ENCODE results near the gene UBXN11. TPM values are rescaled to one million over a fixed set of nuclear protein-coding genes. Genes with fewer than 3 reads are reported as not detected.

Gene UBXN11
- total RNA-seq, 4 donors from 2014 or later = 3.7 to 12.1 (median 10.5) TPM

DNA sequence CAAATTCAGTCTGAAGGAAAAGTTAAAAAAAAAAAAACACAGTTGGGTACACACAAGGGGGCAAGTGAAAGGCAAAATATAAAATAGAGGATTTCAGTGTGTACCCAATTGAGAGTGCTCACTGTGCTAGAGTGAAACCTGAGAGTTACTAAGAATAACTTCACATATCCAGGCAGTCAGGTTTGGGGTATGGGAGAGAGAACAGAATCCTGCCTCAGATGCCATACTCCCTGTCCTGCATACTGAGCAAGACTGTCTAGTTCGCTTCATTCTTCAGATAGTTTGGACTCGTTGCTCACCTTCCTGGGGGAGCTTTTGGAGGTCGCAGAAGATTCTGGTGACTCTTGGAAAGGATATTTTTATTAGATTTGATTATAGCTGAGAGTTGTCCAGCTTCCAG, 52.0 kb downstream of the UBXN11 start:
- WGBS, 2 donors (ENCODE audit: low coverage in 1 of 2) = 62 to 80% methylated on average over 2 to 3 of the region's 3 CpGs
- peaks cover 0 to 58% of the 10 kb centered on the region in 2 donors for H3K36me3 ChIP-seq
- H3K4me1 ChIP-seq = no peaks in the 10 kb centered on the region
- H3K9me3 ChIP-seq = no peaks in the 10 kb centered on the region
- ATAC-seq = no peak
- no peak for TF ChIP-seq EP300 (IDR thresholded peaks at IDR 0.05)
- TF ChIP-seq POLR2A (IDR thresholded peaks at IDR 0.05) = no peak
- no peak for TF ChIP-seq POLR2AphosphoS5 (IDR thresholded peaks at IDR 0.05)
- TF ChIP-seq, protein P1, sequence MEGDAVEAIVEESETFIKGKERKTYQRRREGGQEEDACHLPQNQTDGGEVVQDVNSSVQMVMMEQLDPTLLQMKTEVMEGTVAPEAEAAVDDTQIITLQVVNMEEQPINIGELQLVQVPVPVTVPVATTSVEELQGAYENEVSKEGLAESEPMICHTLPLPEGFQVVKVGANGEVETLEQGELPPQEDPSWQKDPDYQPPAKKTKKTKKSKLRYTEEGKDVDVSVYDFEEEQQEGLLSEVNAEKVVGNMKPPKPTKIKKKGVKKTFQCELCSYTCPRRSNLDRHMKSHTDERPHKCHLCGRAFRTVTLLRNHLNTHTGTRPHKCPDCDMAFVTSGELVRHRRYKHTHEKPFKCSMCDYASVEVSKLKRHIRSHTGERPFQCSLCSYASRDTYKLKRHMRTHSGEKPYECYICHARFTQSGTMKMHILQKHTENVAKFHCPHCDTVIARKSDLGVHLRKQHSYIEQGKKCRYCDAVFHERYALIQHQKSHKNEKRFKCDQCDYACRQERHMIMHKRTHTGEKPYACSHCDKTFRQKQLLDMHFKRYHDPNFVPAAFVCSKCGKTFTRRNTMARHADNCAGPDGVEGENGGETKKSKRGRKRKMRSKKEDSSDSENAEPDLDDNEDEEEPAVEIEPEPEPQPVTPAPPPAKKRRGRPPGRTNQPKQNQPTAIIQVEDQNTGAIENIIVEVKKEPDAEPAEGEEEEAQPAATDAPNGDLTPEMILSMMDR (IDR thresholded peaks at IDR 0.05) = no peak
- no peak overlapping the region for H3K4me3 ChIP-seq
- H3K27ac ChIP-seq = no peak overlapping the region
- H3K27me3 ChIP-seq = no peaks in the 10 kb centered on the region

DNA sequence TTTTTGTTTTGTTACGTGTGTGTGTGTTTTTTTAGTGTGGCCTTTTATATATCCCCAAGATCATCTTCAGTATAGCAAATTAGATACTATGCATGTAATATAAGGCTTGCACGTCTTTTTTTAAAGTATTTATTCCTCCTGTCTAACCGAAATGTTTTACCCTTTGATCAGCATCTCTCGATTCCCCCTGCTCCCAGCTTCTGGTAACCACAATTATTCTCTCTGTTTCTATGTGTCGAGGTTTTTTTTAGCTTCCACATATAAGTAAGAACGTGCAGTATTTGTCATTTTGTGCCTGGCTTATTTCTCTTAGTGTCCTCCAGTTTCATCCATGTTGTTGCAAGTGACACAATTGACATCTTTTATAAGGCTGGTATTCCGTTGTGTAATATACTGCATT, 53.7 kb downstream of the UBXN11 start:
- Histone ChIP-seq H3K27me3 (no peaks in the 10 kb centered on the region), H3K9me3 (no peaks in the 10 kb centered on the region), H3K27ac (no peak overlapping the region), H3K36me3 (peaks cover 0 to 48% of the 10 kb centered on the region in 2 donors), H3K4me3 (no peak overlapping the region), H3K4me1 (no peaks in the 10 kb centered on the region)
- 74 to 75% methylated on average over 6 to 7 of the region's 7 CpGs for WGBS, 2 donors (ENCODE audit: low coverage in 1 of 2)
- no peak for ATAC-seq
- TF ChIP-seq POLR2A (IDR thresholded peaks at IDR 0.05) = no peak
- TF ChIP-seq POLR2AphosphoS5 (IDR thresholded peaks at IDR 0.05) = no peak
- TF ChIP-seq, protein P1 (IDR thresholded peaks at IDR 0.05) = no peak
- TF ChIP-seq EP300 (IDR thresholded peaks at IDR 0.05) = no peak

DNA sequence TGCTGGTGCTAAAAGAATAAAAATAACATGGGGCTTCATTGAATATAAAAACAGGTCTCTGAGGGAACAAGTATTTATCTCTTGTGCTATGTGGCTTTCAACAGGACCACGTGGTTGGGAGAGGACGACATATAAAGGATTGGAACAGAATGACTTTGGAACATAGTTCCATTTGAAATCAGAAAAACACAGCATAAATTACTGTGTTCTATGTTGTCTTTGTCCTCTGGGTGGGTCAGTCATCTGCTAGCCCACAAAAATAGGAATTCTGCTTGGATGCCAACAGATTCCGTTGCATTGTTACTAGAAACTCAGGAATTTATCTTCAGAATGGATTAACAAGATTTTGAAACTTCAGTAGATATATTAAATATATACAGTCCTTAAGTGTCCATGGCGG, 66.5 kb downstream of the UBXN11 start:
- WGBS, 2 donors (ENCODE audit: low coverage in 1 of 2) = 79% methylated on average over 4 of the region's 4 CpGs
- Histone ChIP-seq H3K27ac (no peak overlapping the region), H3K36me3 (peaks cover 0 to 6% of the 10 kb centered on the region in 2 donors), H3K4me3 (no peak overlapping the region), H3K27me3 (no peaks in the 10 kb centered on the region), H3K4me1 (peaks cover 0 to 15% (median 0%) of the 10 kb centered on the region in 3 donors), H3K9me3 (no peaks in the 10 kb centered on the region)
- TF ChIP-seq, protein P1 (IDR thresholded peaks at IDR 0.05) = no peak
- TF ChIP-seq EP300 (IDR thresholded peaks at IDR 0.05) = no peak
- no peak for TF ChIP-seq POLR2A (IDR thresholded peaks at IDR 0.05)
- no peak for TF ChIP-seq POLR2AphosphoS5 (IDR thresholded peaks at IDR 0.05)
- ATAC-seq = no peak

DNA sequence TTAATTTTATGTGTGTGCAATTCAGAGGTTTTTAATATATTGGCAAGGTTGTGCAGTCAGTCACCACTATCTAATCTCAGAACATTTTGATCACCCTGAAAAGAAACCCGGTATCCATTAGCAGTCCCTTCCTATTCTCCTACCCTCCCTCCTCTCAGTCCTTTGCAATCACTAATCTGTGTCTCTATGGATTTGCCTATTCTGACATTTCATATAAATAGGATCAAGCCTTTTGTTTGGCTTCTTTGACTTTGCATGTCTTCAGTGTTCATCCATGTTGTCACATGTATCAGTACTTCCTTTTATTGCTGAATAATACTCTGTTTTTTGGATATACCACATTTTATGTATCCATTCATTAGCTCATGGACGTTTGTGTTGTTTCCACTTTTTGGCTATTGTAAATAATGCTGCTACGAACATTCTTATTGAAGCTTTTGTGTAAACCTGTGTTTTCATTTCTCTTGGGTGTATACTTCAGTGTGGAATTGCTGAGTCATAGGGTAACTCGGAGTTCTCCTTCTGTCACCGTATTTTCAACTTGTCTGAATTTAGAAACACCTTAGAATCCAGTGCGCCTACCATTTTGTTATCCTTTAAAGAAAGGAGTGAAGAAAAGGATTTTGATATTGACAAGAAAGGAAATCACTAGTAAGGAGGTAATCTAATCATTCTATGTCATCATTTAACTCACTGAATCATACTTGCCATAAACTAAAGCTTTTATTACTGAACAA, 69.0 kb downstream of the UBXN11 start:
- ATAC-seq = no peak
- no peaks in the 10 kb centered on the region for H3K36me3 ChIP-seq
- peaks cover 0 to 23% (median 3%) of the 10 kb centered on the region in 3 donors for H3K4me1 ChIP-seq
- H3K4me3 ChIP-seq = no peak overlapping the region
- no peaks in the 10 kb centered on the region for H3K27me3 ChIP-seq
- H3K9me3 ChIP-seq = no peaks in the 10 kb centered on the region
- TF ChIP-seq POLR2A (IDR thresholded peaks at IDR 0.05) (no peak), EP300 (IDR thresholded peaks at IDR 0.05) (no peak)
- TF ChIP-seq, protein P1 (IDR thresholded peaks at IDR 0.05) = no peak
- 49 to 50% methylated on average over 6 of the region's 6 CpGs for WGBS, 2 donors (ENCODE audit: low coverage in 1 of 2)
- H3K27ac ChIP-seq = no peak overlapping the region

Data from gastroesophageal sphincter (tissue), 4 donors.